Activated B cell treated with CpG ODN at 0.5 μM for 24 hours (primary cell): Measurements from ENCODE around the gene FGF23. TPM values are rescaled to one million over a fixed set of nuclear protein-coding genes. Genes with fewer than 3 reads are reported as not detected.

Experiments
- ATAC-seq: fragments of 200-7000 bp; cut with Tn5 transposase; one replicate; pipeline ENCODE4 v1.10.0; 2021; ENCODE audit warnings: low read depth, mild to moderate bottlenecking, moderate library complexity
- CTCF ChIA-PET: fragments of 350-600 bp; sonication (Branson Sonifier 250); formaldehyde crosslinking; loops from one replicate; lab custom pipeline; 2021; ENCODE audit warnings: antibody characterized with exemption; lab: Charles Lee
- POLR2A ChIA-PET: fragments of 350-600 bp; sonication (Branson Sonifier 250); formaldehyde crosslinking; loops from one replicate; lab custom pipeline; 2021; ENCODE audit warnings: antibody characterized with exemption; lab: Charles Lee
- DNase-seq: peaks from one replicate; pipeline ENCODE4 v3.0.0; 2022
- H3K27ac Mint-ChIP-seq: one replicate; pipeline ENCODE4 v1.8.0; 2020; ENCODE audit warnings: mixed read lengths
- H3K27me3 Mint-ChIP-seq: one replicate; pipeline ENCODE4 v1.8.0; 2021; ENCODE audit warnings: mixed read lengths
- H3K36me3 Mint-ChIP-seq: one replicate; pipeline ENCODE4 v1.8.0; 2021; ENCODE audit warnings: low read depth, mixed read lengths
- H3K4me1 Mint-ChIP-seq: one replicate; pipeline ENCODE4 v1.8.0; 2021; ENCODE audit warnings: mixed read lengths
- H3K4me3 Mint-ChIP-seq: one replicate; pipeline ENCODE4 v1.8.0; 2020; ENCODE audit warnings: mild to moderate bottlenecking, mixed read lengths
- H3K9me3 Mint-ChIP-seq: one replicate; pipeline ENCODE4 v1.8.0; 2020; ENCODE audit warnings: mixed read lengths
- intact Hi-C: fragments of 100-400 bp; cut with micrococcal nuclease; formaldehyde crosslinking; loops from one replicate; pipeline ENCODE4 v1.15.1; 2024
- total RNA-seq: library from RNA; stranded (reverse); gene quantifications from 2 replicates; pipeline ENCODE4 v1.2.3, GENCODE V29; 2022
- TF ChIP-seq, protein P1 (sequence below): fragments of 200-600 bp; IDR thresholded peaks from one replicate; pipeline ENCODE4 v1.8.0; 2022; ENCODE audit warnings: antibody characterized with exemption, mild to moderate bottlenecking

The FGF23 gene
- total RNA-seq, 1 donor from 2014 or later, result not detected

DNA sequence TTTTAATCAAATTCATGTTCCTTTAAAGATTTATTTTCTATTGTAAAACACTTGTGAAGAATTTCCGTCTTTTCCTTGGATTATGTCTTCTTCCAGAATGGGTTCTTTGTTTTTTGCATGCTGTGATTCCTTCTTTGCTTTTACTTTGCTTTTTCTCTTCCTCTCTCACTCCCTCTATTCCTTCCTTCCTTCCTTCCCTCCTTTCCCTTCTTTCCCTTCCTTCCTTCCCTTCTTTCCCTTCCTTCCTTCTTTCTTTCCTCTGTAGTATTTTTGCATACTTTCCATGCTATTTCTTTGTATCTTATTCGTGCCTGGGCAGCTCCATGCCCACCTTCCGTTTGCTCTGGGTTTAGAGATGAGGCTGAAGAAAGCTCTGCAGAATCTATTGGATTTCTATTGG is 21.6 kb upstream of the FGF23 start:
- no peak for DNase-seq
- Mint-ChIP-seq H3K27ac (no peak overlapping the region), H3K4me3 (no peak overlapping the region), H3K9me3 (no peaks in the 10 kb centered on the region), H3K27me3 (peaks cover 17% of the 10 kb centered on the region), H3K36me3 (no peaks in the 10 kb centered on the region), H3K4me1 (peaks cover 4% of the 10 kb centered on the region)
- intact Hi-C loops, result no loop called here
- CTCF ChIA-PET, result no interaction called here
- POLR2A ChIA-PET, result no interaction called here
- TF ChIP-seq, protein P1, sequence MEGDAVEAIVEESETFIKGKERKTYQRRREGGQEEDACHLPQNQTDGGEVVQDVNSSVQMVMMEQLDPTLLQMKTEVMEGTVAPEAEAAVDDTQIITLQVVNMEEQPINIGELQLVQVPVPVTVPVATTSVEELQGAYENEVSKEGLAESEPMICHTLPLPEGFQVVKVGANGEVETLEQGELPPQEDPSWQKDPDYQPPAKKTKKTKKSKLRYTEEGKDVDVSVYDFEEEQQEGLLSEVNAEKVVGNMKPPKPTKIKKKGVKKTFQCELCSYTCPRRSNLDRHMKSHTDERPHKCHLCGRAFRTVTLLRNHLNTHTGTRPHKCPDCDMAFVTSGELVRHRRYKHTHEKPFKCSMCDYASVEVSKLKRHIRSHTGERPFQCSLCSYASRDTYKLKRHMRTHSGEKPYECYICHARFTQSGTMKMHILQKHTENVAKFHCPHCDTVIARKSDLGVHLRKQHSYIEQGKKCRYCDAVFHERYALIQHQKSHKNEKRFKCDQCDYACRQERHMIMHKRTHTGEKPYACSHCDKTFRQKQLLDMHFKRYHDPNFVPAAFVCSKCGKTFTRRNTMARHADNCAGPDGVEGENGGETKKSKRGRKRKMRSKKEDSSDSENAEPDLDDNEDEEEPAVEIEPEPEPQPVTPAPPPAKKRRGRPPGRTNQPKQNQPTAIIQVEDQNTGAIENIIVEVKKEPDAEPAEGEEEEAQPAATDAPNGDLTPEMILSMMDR, result no peak
- no peak for ATAC-seq

DNA sequence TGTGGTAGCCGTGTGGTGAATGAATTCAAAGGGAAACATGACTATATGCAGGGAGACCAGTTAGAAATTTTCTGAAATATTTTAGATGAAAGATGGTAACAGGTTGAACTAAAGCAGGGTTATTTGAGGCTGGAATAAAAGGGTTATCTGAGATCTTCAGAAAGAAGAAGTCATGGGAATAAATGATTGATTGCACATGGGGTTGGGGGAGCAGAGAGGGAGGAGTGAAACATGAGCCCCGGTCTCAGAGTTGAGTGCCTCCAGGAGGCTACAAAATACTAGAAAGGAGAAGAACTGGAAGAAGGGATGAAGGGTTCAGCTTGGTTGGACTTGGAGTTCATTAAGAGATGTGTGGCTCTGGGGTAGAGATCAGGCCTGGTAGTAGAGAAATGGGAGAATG is 16.3 kb upstream of the FGF23 start:
- DNase-seq (no peak), ATAC-seq (no peak)
- Mint-ChIP-seq H3K4me3 (no peak overlapping the region), H3K4me1 (peaks cover 4% of the 10 kb centered on the region), H3K9me3 (no peaks in the 10 kb centered on the region), H3K36me3 (no peaks in the 10 kb centered on the region), H3K27me3 (peaks cover 39% of the 10 kb centered on the region), H3K27ac (no peak overlapping the region)
- intact Hi-C loops, result no loop called here
- CTCF ChIA-PET, result no interaction called here
- POLR2A ChIA-PET, result no interaction called here
- TF ChIP-seq, protein P1, result no peak

DNA sequence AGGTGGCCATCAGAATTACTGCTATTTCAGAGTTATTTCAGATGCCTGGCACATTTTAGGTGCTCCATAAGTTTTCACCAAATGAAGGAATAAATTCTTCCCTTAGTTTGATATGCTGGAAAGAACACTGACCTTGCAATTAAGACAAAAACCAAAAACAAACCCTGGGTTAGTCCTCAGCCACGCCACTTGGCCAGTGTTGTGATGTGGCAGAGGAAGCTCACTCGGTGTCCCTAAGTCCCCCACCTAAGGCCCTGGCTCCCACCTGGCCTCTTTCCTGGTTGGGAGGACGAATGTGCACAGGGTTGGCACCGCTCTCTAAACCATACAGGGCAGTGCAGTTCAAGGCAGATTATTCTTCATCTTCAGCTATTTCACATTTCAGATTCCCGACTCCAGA is 13.7 kb upstream of the FGF23 start:
- ChIA-PET CTCF (no interaction called here), POLR2A (no interaction called here)
- TF ChIP-seq, protein P1, result no peak
- no peak for ATAC-seq
- DNase-seq, result no peak
- intact Hi-C loops, result no loop called here
- Mint-ChIP-seq H3K9me3 (no peaks in the 10 kb centered on the region), H3K27me3 (peaks cover 42% of the 10 kb centered on the region), H3K4me1 (peaks cover under 1% of the 10 kb centered on the region), H3K4me3 (no peak overlapping the region), H3K27ac (no peak overlapping the region), H3K36me3 (no peaks in the 10 kb centered on the region)

GRCh38 chr12:4392223-4392742 is 12.8 kb upstream of the FGF23 start:
- H3K27ac Mint-ChIP-seq, result no peak overlapping the region
- no peak for ATAC-seq

GRCh38 chr12:4388662-4389061 is 9.2 kb upstream of the FGF23 start:
- Mint-ChIP-seq H3K4me3 (no peak overlapping the region), H3K27ac (no peak overlapping the region), H3K4me1 (no peaks in the 10 kb centered on the region), H3K9me3 (no peaks in the 10 kb centered on the region), H3K36me3 (no peaks in the 10 kb centered on the region), H3K27me3 (peaks cover 18% of the 10 kb centered on the region)
- CTCF ChIA-PET, result no interaction called here
- intact Hi-C loops, result no loop called here
- POLR2A ChIA-PET, result no interaction called here
- DNase-seq (no peak), ATAC-seq (no peak)
- TF ChIP-seq, protein P1, result no peak

More at GRCh38 chr12:4392223-4392742, 12.8 kb upstream of the FGF23 start:
- Mint-ChIP-seq H3K27me3 (peaks cover 42% of the 10 kb centered on the region), H3K9me3 (no peaks in the 10 kb centered on the region), H3K36me3 (no peaks in the 10 kb centered on the region), H3K4me3 (no peak overlapping the region), H3K4me1 (no peaks in the 10 kb centered on the region)
- intact Hi-C loops, result no loop called here
- no peak for DNase-seq
- TF ChIP-seq, protein P1, result no peak
- POLR2A ChIA-PET, result no interaction called here
- CTCF ChIA-PET, result no interaction called here
